T follicular helper cell (primary cell): ENCODE results near the gene ATP13A3.

ENCODE experiments used
- DNase-seq: peaks from one replicate; pipeline ENCODE4 v3.0.0-alpha.2; 2020; ENCODE audit warnings: low read depth

Gene ATP13A3

GRCh38 chr3:194475138-194475932 lies 11.5 kb downstream of the ATP13A3 start:
- no peak for DNase-seq

- no peak for DNase-seq
These were observed 12.1 kb downstream of the ATP13A3 start for GRCh38 chr3:194474675-194475074.

DNA sequence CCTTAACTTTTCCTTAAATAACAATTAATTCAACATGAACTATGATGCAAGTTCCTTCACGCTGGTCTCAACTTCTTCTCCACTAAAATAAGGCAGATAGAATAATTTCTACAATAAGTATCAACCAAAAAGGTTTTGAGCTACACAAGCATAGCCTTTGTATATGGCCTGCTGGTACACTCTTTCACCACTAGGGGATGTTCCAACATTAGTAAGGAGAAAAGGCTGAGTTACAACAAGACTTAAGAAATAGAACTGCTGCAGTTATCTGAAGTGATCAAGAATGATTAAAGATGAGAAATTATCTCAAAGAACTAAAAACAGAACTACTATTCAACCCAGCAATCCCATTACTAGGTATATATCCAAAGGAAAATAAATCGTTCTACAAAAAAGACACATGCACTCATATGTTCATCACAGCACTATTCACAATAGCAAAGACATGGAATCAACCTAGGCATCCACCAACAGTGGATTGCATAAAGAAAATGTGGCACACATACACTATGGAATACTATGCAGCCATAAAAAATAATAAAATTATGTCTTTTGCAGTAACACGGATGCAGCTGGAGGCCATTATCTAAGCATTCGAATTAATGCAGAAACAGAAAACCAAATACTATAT lies 14.4 kb downstream of the ATP13A3 start:
- peak; percentile 5 for DNase-seq

- DNase-seq = no peak
These were observed 14.9 kb downstream of the ATP13A3 start for GRCh38 chr3:194471863-194472262.

DNA sequence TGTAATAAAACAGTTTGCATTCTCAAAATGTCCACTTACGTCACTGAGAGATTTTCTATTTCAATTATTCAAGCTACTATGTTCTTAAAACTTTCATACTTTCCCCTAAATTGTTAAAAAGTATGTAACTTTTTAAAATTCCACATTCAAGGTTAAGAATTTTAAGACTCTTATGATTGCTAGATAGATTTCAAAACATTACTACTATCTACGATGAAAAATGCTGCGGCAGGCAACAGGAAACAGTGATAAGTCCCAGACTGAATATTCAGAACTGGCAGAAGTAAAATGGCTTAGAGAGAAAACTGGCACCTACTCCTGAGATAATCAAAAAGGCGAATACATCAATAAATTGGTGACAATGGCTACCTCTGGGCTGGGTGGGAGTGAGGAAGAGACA lies 16.2 kb downstream of the ATP13A3 start:
- no peak for DNase-seq

GRCh38 chr3:194469977-194470376 lies 16.8 kb downstream of the ATP13A3 start:
- no peak for DNase-seq

DNA sequence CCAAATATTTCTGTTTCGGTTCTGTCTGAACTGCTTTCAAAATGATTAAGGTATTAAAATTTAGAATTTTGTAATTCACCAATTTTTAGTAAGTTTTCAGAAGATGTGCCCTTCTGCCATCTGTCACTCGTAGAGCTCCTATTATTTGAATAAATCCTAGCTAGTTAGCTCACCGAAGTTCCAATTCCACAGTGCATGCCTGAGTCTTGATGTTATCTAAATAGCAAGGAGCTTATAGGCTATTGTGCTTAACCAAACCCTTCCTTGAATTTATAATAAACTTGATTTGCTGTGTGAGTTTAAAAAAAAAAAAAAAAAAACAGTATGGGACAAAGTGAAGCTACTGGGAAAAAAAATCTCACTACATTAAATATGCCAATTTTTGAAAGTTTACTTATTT lies 18.7 kb downstream of the ATP13A3 start:
- DNase-seq = no peak

DNA sequence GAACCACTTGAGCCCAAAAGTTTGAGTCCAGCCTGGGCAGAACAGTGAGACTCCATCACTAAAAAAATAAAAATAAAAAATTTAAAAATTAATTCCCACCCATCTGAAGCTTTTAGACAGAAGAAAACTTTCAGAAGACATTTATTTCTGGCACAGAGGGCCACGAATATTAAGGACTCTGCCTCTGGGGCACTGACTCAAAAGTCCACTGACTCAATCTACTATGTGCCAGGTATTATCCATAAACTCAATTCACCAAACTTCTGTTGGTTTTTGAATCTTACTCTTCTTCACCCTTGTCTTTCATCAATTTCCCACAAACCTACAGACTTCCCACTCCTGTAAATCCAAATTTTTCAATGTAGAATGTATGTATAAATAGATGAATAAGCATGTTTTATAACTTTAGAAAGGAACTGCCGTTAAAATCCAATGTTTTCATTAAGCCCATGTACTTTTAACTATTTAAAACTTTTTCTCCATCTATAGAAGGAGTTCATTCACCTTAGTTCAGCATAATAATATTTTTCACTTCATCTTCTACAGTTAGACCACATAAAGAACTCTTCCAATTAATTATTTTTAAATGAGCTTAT lies 19.9 kb downstream of the ATP13A3 start:
- no peak for DNase-seq

- no peak for DNase-seq
These were observed 20.8 kb downstream of the ATP13A3 start for GRCh38 chr3:194465920-194466570.

DNA sequence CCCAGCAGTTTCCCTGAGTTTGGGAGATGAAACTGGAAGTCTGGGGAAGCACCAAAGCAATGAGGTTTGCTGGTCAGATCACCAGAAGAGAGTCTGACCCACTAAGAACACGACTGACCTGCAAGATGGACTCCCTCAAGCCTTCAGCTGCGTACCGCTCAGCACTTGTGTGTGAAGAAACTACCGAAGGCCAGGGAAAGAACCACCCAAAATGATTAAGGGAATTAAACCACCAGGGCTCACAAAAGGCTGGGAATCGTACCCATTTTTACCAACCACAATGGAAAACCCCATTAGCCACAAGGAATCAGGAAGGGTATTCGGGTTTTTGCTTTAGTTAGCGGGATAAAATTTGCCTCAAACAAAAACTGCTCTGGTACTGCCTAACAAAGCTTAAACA lies 21.6 kb downstream of the ATP13A3 start:
- DNase-seq = no peak

DNA sequence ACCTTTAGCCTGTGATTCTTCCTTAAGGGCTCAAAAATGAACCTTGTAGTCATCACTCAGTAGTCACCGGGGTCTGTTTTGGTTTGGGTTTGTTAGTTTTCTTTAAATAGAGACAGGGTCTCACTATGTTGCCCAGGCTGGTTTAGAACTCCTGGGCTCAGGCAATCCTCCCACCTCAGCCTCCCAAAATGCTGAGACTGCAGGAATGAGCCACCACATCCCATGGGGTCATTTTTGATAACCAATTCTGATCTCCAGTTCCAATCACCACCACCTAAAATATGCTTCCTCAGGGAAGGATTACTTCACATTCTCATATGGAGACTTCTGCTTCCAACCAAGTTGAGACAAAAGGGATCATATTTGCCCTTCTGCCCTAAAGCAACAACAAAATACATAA lies 22.1 kb downstream of the ATP13A3 start:
- no peak for DNase-seq

DNA sequence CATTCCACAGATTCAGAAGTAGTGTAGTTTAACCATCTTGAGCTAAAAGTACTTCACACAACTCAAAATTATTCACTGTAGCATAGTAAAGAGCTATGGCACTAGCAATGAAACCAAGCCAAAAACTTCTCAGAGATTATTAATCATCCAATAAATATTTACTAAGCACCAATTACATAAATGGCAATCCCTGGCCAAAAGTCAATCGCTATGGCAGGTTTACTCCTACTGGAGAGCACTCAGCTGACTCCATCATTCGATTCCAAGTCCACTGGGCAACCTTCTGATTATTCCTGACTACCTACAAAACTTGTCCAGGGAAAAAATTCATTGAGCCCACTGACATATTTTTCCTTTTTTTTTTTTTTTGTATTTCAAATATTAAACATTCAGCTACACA lies 23.9 kb downstream of the ATP13A3 start:
- no peak for DNase-seq

- no peak for DNase-seq
These were observed 26.2 kb downstream of the ATP13A3 start for GRCh38 chr3:194460566-194460965.

DNA sequence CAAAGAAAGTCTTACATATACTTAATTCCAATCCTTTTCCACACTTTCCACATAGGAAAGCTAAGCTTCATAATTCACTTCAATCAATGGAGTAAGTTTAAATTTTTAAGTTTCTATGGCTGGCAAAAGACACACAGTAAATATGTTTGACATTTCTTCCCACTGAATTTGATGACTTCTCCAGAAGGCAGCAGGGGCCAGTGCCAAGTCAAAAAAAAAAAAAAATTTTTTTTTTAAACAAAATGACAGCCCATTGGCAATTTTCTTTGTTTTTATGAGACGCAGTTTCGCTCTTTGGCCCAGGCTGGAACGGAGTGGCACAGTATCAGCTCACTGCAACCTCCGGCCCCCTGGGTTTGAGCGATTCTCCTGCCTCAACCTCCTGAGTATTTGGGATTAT lies 28.7 kb downstream of the ATP13A3 start:
- DNase-seq = no peak

DNA sequence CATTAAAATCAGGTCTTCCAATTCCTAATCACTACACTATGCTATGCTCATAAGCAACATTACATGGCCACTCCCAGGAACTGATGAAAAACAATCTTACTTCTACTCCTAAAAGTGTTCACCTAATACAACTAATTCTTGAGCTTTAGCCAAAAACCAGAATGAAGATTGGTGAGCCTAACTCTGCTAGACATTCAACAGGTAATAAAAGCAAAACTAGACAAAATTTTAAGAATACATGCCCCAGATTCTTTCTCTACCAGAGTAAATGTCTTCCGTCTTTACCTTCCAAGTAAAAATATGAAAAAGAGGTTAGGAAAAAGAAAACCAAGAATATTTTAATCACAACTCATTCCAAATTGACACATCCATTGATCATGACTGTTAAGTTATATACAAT lies 31.3 kb downstream of the ATP13A3 start:
- DNase-seq = no peak

GRCh38 chr3:194450341-194450740 lies 36.5 kb downstream of the ATP13A3 start:
- DNase-seq = no peak

DNA sequence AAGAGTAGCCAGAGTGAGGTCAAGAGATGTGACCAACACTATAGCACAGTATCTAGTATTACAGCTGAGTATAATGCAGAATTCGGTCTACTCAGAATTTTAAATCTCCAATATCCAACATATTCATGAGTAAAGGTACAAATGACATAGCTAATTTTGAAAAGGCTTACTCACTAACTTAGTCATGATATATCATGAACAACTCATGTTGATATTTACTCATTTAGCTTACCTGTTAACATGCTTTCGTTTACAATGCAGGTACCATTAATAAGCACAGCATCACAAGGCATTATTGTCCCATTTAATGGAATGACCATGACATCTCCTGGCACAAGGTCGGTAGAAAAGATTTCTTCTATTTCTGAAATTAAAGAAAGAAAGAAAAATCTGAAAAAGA lies 36.9 kb downstream of the ATP13A3 start:
- DNase-seq = no peak

GRCh38 chr3:194447657-194448056 lies 39.1 kb downstream of the ATP13A3 start:
- DNase-seq = no peak

DNA sequence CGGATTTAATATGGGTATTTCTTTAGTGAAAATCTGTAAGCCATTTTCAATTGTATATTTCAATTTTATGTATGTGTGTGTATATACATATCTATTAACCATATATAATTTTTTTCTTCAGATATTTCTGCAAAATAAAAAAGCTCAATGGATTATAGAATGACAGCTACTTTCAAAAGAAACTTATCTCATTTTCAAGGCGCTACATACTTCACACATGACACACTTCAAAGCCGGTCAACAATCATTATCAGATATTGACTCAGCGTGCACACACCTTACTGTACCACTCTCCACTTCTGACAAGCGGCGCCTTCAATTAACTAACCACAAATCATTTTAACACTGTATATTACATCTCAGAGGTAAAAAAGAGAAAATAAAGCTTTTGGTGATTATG lies 39.6 kb downstream of the ATP13A3 start:
- DNase-seq = no peak

- DNase-seq = no peak
These were observed 40.0 kb downstream of the ATP13A3 start for GRCh38 chr3:194446754-194447153.

GRCh38 chr3:194446172-194446571 lies 40.6 kb downstream of the ATP13A3 start:
- DNase-seq = no peak

DNA sequence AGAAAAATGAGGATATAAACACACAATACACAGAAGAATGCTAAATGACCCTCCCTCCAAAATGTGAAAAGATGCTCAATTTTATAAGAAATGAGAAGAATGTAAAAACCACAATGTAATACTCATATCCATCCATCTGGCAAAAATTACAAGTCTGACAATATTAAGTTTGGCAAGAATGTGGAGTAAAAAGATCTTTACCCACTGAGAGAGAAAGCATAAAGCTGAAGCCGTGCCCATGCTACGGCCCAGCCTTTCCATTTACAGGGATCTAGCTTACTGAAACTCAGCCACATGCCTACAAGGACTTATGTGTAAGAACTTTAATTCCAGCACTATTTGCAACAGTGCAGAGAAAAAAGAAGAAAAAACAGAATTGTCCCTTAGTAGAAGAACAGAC lies 42.9 kb downstream of the ATP13A3 start:
- DNase-seq = no peak

DNA sequence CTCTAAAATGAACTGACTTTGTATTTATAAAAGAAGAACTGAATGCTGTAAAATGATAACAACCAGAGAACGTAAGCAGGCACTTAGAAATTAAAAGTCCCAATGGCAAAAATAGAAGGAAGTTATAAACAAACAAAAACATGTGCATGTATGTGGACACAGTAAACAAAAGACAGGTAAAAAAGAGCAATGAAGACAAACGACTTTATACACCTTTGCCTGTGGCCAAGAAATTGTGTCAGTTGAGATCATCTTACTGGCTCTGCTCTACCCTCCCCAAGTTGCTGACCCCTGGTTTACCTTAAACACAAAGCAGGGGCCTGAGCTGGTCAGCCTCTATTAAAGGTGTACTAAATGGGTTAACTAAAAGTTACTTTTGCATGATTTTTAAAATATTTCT lies 46.0 kb downstream of the ATP13A3 start:
- DNase-seq = no peak
